Activated T-helper 1 cell treated with anti-CD3 and anti-CD28 coated beads, Interleukin-12 subunit alpha, Interleukin-12 subunit beta, Interleukin-2, Interleukin-4 antibody, amounts not matched to agents 30 ng/mL and 10 ng/mL and 1 ng/mL, durations not matched to agents 14 hours and 24 hours and 36 hours (primary cell): ENCODE results near the gene C1QTNF8. TPM values are rescaled to one million over a fixed set of nuclear protein-coding genes. Genes with fewer than 3 reads are reported as not detected.
"Not testable (repeated sequence)": the region's sequence is repeated elsewhere in the genome, so short reads cannot be mapped to it uniquely, and the experiment has no call there.

ENCODE experiments used
- DNase-seq: peaks from one replicate; pipeline ENCODE4 v3.0.0; 2021; ENCODE audit warnings: low spot score
- H3K27ac Mint-ChIP-seq: one replicate; pipeline ENCODE4 v1.8.0; 2021; ENCODE audit warnings: mild to moderate bottlenecking, mixed read lengths
- H3K27me3 Mint-ChIP-seq: one replicate; pipeline ENCODE4 v1.8.0; 2022; ENCODE audit warnings: mild to moderate bottlenecking, moderate library complexity, mixed read lengths; ENCODE audit not compliant: insufficient read depth
- H3K36me3 Mint-ChIP-seq: one replicate; pipeline ENCODE4 v1.8.0; 2021; ENCODE audit warnings: low read depth, mixed read lengths
- H3K4me1 Mint-ChIP-seq: one replicate; pipeline ENCODE4 v1.8.0; 2021; ENCODE audit warnings: low read depth, mixed read lengths
- H3K4me3 Mint-ChIP-seq: one replicate; pipeline ENCODE4 v1.8.0; 2021; ENCODE audit warnings: mild to moderate bottlenecking, moderate library complexity, mixed read lengths
- H3K9me3 Mint-ChIP-seq: one replicate; pipeline ENCODE4 v1.8.0; 2021; ENCODE audit warnings: mixed read lengths
- intact Hi-C: fragments of 100-400 bp; cut with micrococcal nuclease; formaldehyde crosslinking; loops from one replicate; pipeline ENCODE4 v1.15.1; 2024
- total RNA-seq: library from RNA; stranded (reverse); gene quantifications from 2 replicates; pipeline ENCODE4 v1.2.3, GENCODE V29; 2022

The C1QTNF8 gene
- total RNA-seq, 1 donor from 2014 or later = not detected

- intact Hi-C loops = no loop called here
- no peak overlapping the region for H3K4me3 Mint-ChIP-seq
- no peaks in the 10 kb centered on the region for H3K27me3 Mint-ChIP-seq
- DNase-seq = no peak
- H3K27ac Mint-ChIP-seq = no peak overlapping the region
- H3K9me3 Mint-ChIP-seq = no peaks in the 10 kb centered on the region
- H3K4me1 Mint-ChIP-seq = no peaks in the 10 kb centered on the region
- no peaks in the 10 kb centered on the region for H3K36me3 Mint-ChIP-seq
Observed at GRCh38 chr16:1101133-1101532, 5.1 kb upstream of the C1QTNF8 start.

- intact Hi-C loops = no loop called here
- no peak overlapping the region for H3K4me3 Mint-ChIP-seq
- no peak for DNase-seq
- no peaks in the 10 kb centered on the region for H3K36me3 Mint-ChIP-seq
- H3K4me1 Mint-ChIP-seq = no peaks in the 10 kb centered on the region
- no peaks in the 10 kb centered on the region for H3K27me3 Mint-ChIP-seq
- H3K9me3 Mint-ChIP-seq = no peaks in the 10 kb centered on the region
- H3K27ac Mint-ChIP-seq = no peak overlapping the region
Observed at GRCh38 chr16:1100084-1100800, 4.2 kb upstream of the C1QTNF8 start.

GRCh38 chr16:1099189-1100083 lies 3.4 kb upstream of the C1QTNF8 start:
- intact Hi-C loops = no loop called here
- no peaks in the 10 kb centered on the region for H3K4me1 Mint-ChIP-seq
- H3K4me3 Mint-ChIP-seq = no peak overlapping the region
- H3K36me3 Mint-ChIP-seq = no peaks in the 10 kb centered on the region
- no peak overlapping the region for H3K27ac Mint-ChIP-seq
- H3K27me3 Mint-ChIP-seq = no peaks in the 10 kb centered on the region
- H3K9me3 Mint-ChIP-seq = no peaks in the 10 kb centered on the region
- no peak for DNase-seq

- Mint-ChIP-seq H3K27me3 (no peaks in the 10 kb centered on the region), H3K27ac (no peak overlapping the region), H3K9me3 (no peaks in the 10 kb centered on the region), H3K36me3 (no peaks in the 10 kb centered on the region), H3K4me1 (no peaks in the 10 kb centered on the region), H3K4me3 (no peak overlapping the region)
- intact Hi-C loops = no loop called here
- no peak for DNase-seq
Observed at GRCh38 chr16:1098266-1098991, 2.4 kb upstream of the C1QTNF8 start.

- Mint-ChIP-seq H3K27ac (no peak overlapping the region), H3K4me1 (no peaks in the 10 kb centered on the region), H3K36me3 (no peaks in the 10 kb centered on the region), H3K9me3 (no peaks in the 10 kb centered on the region), H3K27me3 (no peaks in the 10 kb centered on the region), H3K4me3 (no peak overlapping the region)
- intact Hi-C loops = no loop called here
- DNase-seq = no peak
Observed at GRCh38 chr16:1097800-1098199, 1.8 kb upstream of the C1QTNF8 start.

- intact Hi-C loops = no loop called here
- Mint-ChIP-seq H3K27me3 (no peaks in the 10 kb centered on the region), H3K4me3 (no peak overlapping the region), H3K9me3 (no peaks in the 10 kb centered on the region), H3K4me1 (no peaks in the 10 kb centered on the region), H3K27ac (no peak overlapping the region), H3K36me3 (no peaks in the 10 kb centered on the region)
- no peak for DNase-seq
Observed at GRCh38 chr16:1097156-1097555, 1.1 kb upstream of the C1QTNF8 start.

GRCh38 chr16:1095450-1096168 lies 435 bp downstream of the C1QTNF8 start:
- no peaks in the 10 kb centered on the region for H3K4me1 Mint-ChIP-seq
- no peak overlapping the region for H3K4me3 Mint-ChIP-seq
- H3K9me3 Mint-ChIP-seq = no peaks in the 10 kb centered on the region
- no peaks in the 10 kb centered on the region for H3K27me3 Mint-ChIP-seq
- DNase-seq = no peak
- H3K27ac Mint-ChIP-seq = no peak overlapping the region
- intact Hi-C loops = no loop called here
- H3K36me3 Mint-ChIP-seq = no peaks in the 10 kb centered on the region

GRCh38 chr16:1094601-1095449 lies 1.2 kb downstream of the C1QTNF8 start:
- H3K36me3 Mint-ChIP-seq = no peaks in the 10 kb centered on the region
- H3K27me3 Mint-ChIP-seq = no peaks in the 10 kb centered on the region
- DNase-seq = no peak
- H3K9me3 Mint-ChIP-seq = no peaks in the 10 kb centered on the region
- H3K4me3 Mint-ChIP-seq = no peak overlapping the region
- intact Hi-C loops = no loop called here
- no peak overlapping the region for H3K27ac Mint-ChIP-seq
- H3K4me1 Mint-ChIP-seq = no peaks in the 10 kb centered on the region

GRCh38 chr16:1094124-1094479 lies 1.9 kb downstream of the C1QTNF8 start:
- Mint-ChIP-seq H3K4me1 (no peaks in the 10 kb centered on the region), H3K9me3 (no peaks in the 10 kb centered on the region), H3K27ac (no peak overlapping the region), H3K4me3 (no peak overlapping the region), H3K36me3 (no peaks in the 10 kb centered on the region), H3K27me3 (no peaks in the 10 kb centered on the region)
- DNase-seq = no peak
- intact Hi-C loops = no loop called here

- intact Hi-C loops = no loop called here
- H3K4me1 Mint-ChIP-seq = no peaks in the 10 kb centered on the region
- DNase-seq = no peak
- H3K36me3 Mint-ChIP-seq = no peaks in the 10 kb centered on the region
- no peaks in the 10 kb centered on the region for H3K27me3 Mint-ChIP-seq
- H3K9me3 Mint-ChIP-seq = no peaks in the 10 kb centered on the region
- no peak overlapping the region for H3K27ac Mint-ChIP-seq
- no peak overlapping the region for H3K4me3 Mint-ChIP-seq
Observed at GRCh38 chr16:1093284-1094123, 2.5 kb downstream of the C1QTNF8 start.

- H3K36me3 Mint-ChIP-seq, H3K9me3 Mint-ChIP-seq, H3K27ac Mint-ChIP-seq, H3K27me3 Mint-ChIP-seq, intact Hi-C loops, H3K4me3 Mint-ChIP-seq, DNase-seq, H3K4me1 Mint-ChIP-seq: not testable (repeated sequence)
Observed at GRCh38 chr16:1092685-1093283, 3.3 kb downstream of the C1QTNF8 start.
